HG02759 (cell line): ENCODE measurements around the gene SLIT3.

Experiments used
- ATAC-seq: cut with Tn5 transposase; IDR thresholded peaks from one replicate; pipeline ENCODE4 v1.9.1; 2021; ENCODE audit warnings: mild to moderate bottlenecking, moderate library complexity; ENCODE audit not compliant: unreplicated experiment

Gene SLIT3

DNA sequence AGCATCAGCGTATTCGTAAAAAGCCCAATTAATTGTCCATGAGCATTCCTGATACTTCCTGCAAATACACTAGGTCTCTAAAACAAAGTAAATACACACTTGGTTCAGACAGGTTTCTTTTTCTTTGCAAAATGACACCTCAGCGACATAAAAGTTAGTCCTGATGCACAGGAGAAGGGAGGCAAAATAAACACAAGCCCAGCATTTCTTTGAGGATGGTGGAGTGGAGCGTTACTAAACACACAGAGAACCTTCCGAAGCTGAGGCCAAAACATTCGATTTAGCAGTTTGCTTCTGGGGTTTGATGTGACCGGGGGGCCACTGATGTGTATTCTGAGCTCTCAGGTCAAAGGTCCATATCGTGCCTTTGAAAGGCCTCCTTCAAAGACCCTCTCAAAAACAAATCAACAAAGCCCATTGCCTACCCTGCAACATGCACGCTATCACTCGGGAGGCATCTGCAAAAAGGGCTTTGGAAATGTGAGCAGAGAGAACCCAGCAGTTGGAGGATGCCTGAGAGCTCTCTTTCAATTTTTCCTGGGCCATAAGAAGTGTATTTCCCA is 453.3 kb downstream of the SLIT3 start:
- no peak for ATAC-seq

DNA sequence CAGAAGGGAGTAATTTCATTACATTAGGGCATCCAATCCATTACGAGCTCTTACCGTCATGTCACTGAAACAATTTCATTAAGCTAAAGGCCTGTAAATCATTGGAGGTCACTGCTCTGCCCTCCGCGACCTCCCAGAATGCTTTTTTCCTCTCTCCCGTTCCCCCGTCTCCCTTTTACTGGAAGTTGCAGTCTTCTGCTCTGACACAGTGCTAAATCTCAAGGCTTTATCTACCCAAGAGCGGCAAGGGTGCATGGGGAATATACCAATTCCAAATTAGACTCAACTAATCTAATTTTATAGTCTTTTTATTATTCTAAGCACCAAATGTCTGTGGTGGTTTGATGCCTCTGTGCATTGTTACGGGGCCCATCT is 456.0 kb downstream of the SLIT3 start:
- ATAC-seq = no peak

DNA sequence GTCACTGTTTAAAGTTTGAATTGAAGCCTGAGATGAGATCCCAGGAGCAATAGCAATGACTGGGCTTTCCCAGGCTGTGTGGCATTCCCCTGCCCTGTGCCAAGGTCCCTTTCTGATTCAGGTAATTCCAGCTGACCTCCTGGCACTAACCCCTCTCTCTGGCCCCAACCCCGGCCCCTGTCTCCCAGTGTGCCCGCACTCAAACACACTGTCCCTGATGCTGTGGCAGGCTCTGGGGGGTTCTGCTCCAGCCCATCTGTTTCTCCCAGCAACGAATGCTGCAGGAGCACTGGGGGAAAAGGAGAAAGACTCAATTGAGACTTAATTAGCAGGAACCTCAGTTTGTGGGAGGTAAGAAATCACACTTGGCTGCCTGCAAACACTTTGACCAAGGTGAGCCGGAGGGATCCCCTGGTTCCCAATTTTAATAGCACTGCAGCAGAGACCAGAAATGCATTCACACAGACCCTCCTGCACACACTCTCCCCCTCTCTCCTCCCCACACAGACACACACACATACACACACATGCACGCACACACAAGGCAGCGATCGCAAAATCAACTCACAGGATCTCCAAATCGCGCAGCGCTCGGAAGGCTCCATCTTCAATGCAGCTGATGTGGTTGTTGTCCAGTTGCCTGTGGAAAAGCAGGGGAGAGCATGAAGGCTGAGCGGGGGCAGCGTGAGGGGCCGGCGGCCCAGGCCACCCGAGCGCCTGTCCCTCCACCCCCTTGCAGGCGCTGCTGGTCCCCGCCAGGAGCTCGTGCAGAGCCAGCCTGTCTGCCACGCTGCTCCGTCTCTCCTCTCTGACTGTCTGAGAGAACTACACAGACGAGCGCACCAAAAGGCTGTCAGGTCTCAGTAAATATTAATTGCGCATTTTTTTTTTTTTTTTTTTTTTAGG is 456.7 kb downstream of the SLIT3 start:
- no peak for ATAC-seq

DNA sequence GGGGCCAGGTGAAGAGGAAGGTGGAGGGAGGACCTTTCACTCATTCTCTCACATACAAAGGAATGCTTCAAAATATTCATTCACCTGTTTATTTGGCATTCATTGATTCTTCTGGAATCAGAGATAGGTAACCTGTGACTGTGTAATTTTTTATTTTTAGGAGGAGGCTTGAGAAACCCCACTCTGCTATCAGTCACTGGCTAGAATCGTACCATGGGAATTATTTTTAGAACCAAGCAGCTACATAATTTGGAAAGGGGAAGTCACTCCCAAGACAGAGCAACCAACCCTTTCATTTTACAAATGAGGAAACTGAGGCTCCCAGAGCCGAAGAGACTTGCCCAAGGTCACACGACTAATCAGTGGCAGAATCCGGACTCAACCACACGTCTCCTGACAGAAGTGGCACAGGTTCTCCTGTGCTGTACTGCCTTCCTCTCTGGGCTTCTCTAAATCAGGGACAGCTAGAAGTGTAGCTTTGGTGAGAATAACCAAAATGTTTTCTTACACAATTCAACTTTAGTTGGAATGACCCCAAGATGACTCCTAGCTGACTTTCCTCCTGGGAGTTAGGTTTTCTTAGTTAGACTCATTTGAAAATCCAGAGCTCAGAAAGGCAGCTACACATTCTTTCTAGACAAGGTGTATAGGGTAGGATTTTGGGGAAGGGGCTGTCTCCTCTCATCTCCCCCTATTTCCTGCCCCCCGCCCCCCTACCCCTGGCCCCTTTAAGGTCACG is 457.5 kb downstream of the SLIT3 start:
- ATAC-seq = no peak

DNA sequence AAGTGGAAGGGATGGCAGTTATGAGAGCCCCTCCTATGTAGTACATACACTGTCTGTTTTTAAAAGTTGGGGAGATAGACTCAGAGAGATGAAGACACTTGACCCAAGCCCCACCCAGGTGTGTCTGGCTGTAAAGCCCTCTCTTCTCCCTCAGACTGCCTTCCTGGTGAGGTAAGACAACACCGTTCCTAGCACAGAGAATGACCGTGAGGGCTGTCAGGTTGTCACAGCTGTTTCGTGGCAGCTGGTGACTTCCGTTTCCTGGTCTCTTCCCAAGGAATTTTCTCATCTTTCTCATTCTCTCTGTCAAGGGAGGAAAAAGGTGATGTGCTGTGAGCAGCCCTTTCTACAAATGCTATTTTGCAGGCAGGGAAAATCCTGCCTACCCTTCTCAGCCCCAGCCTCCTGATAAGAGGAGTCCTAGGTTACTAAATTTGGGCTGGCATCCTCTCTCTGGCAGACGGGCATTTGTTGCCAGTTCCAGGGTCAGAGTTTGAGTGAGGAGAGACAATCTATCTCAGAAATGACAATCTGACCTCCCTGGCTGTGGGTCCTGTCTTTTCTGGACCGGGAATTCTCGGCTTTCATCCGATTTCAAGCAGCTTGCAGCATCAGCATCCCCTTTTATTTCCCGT is 458.3 kb downstream of the SLIT3 start:
- ATAC-seq = no peak

DNA sequence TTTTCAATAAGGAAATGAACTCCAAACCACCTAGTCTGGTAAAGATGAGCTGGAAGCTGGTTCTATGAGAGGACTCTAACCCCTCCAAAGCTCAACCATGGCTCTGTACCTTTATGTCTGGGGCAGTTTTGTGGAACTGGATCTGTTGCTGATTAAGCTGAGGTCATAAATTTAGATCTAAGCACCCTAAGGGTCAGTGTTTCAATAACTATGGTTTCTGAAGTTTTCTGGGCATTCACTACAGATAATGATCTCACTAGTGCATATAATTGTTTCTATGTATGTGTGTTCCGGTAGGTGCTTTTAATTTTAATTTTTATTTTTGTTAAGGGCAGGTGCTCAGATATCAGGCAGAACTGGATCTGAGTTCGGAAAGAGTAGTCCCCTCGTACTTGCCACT is 463.1 kb downstream of the SLIT3 start:
- no peak for ATAC-seq

DNA sequence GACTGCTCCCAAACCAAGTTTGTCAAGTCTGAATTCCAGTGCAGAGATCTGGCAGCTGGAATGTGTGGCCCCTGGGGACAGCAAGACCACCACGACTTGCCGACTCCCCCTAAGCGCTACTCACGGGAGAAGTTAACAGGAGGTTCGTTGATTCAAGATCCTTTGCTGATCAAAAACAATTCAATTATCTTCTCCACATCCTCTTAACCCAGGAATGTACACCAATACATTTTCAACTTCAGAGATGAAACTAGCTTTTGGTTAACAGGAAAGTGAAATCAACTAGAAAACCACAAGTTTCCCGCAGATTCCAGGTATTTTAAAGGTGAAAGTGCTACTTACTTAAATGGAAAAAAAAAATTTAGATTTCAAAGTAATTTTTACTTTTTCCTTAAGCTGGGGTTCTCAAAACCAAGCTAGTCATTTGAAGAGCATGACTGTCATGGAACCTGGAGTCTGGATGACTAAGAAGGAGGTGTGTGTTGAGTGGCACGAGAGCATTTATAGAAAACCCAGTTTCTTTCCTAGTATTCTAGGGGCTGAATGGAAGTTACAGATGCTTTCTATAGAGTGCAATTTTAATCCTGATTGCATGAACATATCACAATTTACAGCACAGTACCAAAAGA is 464.2 kb downstream of the SLIT3 start:
- no peak for ATAC-seq

DNA sequence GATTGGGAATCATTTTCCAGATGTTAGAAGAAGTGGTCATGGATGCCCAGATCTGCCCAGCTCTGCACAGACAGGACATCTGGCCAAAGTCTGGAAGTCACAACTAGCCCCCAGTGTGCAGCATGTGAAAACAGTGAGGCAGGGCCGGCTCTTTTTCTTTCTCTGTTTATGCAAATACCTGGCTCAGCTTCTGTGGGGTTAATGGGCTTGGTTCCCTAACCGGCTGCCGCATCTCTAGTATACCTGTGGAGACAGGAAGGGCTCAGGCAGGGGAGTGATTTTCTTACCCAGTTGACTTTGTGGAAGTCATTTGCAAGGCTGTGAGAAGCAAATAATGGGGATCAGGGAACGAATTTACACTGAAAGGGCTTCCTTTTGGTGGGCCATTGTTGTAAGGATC is 467.0 kb downstream of the SLIT3 start:
- no peak for ATAC-seq

DNA sequence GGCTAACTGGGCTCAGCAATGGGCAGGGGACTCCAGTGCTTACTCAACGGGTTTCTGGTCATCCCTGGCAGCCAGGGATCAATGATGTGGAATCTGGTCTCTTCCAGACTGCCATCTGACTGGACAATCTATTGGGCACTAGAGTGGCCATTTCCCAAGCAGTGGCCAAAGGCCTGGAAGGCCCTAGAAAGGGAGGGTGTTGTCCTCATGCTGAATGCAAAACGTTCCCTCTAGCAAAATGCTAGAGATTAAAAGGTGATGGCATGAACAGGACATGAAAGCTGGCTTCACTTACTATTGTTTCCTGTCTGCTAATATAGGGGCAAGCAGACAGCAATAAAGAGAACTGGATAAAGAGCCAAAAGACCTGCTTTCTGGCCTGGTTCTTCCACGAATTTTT is 467.6 kb downstream of the SLIT3 start:
- no peak for ATAC-seq

DNA sequence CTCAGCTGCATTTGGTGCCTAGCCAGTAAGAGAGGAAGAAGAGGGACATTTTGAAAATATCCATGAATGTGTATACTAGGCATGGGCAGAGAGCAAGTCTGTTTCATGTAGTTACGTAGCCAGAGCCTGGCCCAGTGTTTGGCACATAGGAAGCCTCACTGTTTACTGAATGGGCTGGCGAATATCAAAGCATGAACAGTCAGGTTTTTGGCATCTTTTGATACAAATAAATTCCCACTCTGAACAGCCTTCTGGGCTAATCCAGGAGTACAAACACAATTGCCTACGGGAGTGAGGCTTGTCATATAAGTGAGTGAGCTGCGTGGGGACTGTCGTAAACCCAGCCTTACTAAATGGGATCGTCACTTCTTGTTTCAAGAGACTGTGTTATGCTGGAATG is 468.6 kb downstream of the SLIT3 start:
- ATAC-seq = no peak

DNA sequence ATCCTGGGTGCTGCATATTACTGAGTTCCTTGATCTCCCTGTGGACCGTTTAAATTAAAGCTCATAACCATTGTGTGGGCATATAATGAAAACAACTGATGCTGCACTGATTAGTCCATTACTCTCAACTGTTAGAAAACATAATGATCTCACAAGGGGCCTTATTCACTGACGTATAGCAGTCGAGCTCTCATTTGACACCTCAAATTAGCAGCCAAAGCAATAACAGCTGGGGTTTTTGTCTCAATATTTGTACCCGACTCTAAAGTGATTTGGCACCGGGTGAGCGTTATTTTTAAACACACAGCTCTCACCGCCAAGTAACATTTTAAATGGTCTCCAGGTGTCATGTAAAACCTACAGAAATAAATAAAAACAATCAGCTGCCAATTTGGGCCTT is 469.6 kb downstream of the SLIT3 start:
- ATAC-seq = no peak

DNA sequence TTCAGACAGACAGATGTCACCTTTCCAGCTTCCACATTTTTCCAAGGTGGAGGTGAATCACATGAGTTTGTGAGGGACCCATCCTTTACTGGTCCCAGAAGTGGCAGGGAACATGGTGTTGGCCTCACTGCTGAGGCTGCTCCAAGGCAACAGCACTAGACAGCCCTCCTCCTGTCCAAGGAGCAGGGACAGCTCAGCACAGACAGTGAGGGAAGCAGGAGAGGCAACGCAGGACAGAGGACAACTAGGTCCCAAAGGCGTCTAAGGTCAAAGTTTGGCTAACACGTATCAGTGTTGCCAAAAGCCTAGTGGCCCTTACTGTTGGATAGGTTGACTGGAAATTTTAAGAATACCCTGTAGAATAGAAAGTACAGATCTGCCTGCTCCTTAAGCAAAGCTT is 470.1 kb downstream of the SLIT3 start:
- no peak for ATAC-seq

DNA sequence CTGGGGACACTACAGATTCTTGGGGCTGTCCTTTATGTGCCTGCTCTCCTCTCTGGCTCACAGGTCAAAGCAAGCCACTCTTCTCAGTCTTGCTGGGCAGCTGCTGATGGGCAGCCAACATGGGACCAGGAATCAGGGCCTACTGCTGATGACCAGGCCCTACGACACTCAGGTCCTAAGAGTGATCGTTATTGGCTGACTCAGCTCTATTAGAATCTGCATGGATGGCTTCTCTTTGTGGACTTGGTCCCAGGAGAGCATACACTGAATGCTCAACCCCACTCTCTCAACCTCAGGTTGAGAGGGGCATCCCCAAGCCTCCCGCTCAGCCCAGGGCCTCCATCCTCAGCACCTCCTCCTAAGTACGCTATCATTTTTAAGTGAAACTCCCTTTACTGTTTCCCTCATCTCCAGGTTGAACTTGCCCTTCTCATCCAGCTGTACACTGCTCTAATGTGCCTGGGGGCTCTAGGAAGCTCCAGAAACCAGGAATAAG is 471.0 kb downstream of the SLIT3 start:
- ATAC-seq = no peak

DNA sequence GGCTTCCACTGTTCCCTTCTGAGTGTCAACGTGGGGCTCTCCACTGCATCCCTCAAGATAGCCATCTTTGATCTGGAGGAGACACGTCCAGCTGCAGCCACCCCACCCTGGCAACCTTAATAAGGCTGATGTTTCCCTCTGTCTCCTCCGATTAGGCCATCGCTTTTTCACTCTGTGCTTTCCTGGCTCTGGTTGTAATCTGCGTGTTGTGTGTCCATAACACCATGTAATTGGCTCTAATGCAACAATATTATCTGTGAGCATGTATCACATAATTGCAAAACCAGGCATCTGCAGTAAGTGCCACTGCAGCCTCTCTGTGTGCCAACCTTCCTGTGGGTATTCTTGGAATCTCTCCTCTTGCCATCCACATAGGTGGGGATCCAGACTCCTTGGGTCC is 471.9 kb downstream of the SLIT3 start:
- no peak for ATAC-seq

DNA sequence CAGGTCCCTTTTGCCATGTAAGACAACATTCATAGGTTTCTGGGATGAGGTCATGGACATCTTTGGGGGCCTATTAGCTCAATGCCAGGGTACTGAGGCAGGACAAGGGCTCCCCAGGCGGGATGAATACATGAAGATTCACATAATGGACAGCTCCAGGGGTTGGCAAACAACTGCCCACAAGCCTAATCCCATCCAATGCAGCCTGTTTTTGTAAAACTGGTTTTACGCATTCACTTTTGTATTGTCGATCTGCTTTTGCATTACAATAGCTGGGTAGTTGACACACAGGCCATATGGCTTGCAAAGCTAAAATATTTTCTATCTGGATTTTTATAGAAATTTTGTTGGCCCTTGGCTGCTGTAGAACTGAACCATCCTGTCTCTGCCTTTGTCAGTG is 473.3 kb downstream of the SLIT3 start:
- ATAC-seq = no peak

DNA sequence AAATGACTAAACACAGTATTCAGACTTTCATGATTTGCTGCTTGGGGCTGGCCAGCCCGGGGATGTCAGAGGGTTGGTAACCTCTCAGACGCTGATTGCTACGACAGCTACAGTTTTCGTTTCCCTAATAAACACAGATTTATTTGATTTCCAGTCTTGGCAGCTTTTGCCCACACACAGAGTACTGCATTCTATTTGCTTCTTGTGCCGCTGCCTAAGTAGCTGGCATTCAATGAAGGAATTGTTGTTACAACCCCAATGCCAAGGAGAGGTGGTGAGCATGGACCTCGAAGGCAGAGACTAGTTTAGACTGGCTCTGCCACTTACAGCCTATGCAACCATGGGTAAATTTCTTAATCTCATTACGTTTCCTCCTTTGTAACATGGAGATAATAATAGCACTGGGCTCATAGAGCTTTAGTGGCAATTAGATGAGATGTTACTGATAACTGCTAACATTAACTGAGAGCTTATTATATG is 474.7 kb downstream of the SLIT3 start:
- ATAC-seq = no peak

DNA sequence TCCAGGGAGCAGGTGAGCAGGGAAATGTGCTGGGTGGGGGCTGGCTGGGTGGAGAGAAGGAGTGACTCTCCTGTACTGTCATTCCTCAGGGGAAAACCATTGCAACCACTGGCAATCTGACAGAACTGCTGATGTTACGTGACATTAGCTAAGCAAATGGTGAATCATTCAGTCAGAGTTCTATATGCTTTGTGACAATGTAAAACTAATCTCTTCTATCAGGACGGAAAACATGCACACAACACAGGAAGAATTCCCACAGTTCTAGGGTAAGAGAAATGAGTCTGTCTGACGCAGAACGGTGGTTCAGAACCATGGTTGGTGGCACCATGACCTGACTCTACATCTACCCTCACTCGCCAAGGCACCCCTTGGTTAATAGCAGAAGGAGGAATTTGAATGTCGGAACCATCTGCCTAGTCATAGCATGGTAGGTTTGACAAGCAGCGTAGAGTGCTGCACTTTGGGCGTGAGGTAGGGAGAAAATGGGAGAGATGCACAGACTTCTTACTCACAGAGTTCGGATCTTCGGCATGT is 478.1 kb downstream of the SLIT3 start:
- no peak for ATAC-seq

DNA sequence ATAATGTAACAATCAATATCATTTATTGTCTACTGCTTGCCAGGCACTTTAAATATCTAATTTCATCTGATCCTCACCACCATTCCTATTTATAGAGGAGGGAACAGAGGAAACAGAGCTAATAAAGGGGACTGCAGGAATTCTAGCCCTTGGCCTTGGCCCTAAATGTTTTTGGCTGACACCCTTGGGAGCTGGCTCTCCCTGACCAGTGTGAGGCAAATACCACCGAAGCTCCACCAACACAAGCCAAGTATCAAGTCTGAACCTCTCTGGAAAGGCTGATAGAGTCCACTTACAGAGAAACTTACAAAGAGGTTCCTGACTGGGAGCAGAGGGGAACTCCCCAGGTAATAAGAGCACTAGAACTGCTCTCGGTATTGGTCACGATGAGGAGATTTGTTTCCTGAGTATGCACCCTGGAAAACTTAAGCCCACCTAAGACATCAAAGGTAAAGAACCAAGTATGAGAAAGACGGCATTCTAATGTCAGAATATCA is 478.6 kb downstream of the SLIT3 start:
- no peak for ATAC-seq

DNA sequence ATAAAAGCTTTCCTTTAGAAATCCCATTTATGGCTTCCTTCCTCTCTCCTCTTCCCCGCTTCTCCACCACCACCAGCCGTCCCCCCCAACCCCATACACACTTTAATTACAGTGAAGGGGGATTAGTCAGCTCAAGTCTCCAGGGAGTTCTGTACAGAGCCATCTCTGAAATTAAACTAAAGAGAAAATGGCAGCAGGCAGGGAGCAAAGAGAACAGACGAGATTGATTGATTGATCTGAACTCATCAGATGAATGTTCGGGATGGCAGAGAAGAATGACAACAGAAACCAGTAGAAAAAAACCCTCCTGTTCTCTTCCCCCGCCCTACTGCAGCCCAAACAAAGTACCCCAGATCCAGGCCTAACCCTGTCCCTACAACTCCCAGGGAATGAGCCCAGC is 480.1 kb downstream of the SLIT3 start:
- ATAC-seq = no peak

DNA sequence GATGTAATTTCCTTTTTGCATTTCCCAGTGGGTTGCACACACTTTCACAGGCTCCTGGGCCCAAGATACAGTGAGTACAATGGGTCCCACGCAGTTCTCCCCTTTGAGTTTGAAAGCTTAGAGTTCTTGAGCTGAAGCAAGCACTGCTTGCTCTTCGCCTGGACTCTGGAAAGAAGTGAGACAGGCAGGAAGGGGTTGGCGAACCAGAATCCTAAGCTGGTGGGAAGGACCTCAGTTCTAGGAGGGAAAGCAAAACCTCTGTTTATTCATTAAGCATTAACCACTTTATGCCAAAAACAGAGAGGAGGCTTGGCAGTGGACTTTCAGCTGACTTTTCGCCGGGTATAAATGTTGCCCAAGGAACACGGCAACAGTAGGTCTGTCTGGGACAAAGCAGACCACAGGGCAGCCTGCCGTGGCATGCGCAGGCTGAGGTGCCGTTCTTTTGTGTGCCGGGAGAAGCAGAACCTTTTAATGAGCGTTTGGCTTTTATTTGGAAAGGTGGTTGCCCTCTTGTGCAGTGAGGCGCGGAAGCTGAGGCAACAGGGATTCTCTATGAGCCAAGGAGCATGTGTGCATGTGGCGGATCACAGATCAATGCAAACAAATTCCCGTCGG is 481.8 kb downstream of the SLIT3 start:
- ATAC-seq = no peak
